ENCODE results near the gene AK1.

Gene AK1

DNA sequence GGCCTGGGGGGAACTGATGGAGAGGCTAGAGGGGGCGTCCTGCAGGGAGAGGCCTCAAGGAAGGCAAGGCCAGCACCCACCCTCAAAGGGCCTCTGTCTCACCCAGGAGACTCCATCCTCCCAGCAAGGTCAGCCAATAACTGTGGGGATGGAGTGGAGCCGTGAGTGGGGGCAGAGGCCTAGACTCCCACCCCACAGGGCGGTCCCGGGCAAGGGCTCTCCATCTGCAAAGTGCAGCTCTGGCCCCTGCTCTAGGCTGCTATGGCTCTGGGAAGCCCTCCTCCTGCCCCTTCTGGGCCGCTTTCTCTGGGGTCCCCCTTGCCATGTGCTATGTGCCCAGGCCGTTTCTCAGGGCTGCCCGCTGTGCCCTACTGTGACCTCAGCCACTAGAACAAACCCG, 60.7 kb downstream of the AK1 start:
- no peak for DNase-seq (ENCODE audit: low read depth)

All from activated gamma-delta T cell treated with anti-CD3 and anti-CD28 coated beads, Interleukin-2, amount 50 U/mL, for 16 hours (primary cell).